Trophoblast cell (in vitro differentiated cells and primary cell): Measurements from ENCODE around the gene TMEM231.

Experiments used
- DNase-seq, 2 donors: peaks; one replicate each; pipeline ENCODE4 v3.0.0-alpha.2; 2016
- H2AFZ ChIP-seq: 2 replicates; pipeline ENCODE4 v1.6.1; 2013; ENCODE audit warnings: low read length, moderate library complexity, mild to moderate bottlenecking; ENCODE audit not compliant: insufficient read depth, poor library complexity
- H2AK5ac ChIP-seq: 2 replicates; pipeline ENCODE4 v1.6.1; 2013; ENCODE audit warnings: mild to moderate bottlenecking, low read length
- H2BK120ac ChIP-seq: 2 replicates; pipeline ENCODE4 v1.6.1; 2013; ENCODE audit warnings: low read length, mild to moderate bottlenecking, moderate library complexity; ENCODE audit not compliant: insufficient read depth, poor library complexity
- H2BK12ac ChIP-seq: 2 replicates; pipeline ENCODE4 v1.6.1; 2013; ENCODE audit warnings: mild to moderate bottlenecking, low read length, moderate library complexity
- H2BK5ac ChIP-seq: 2 replicates; pipeline ENCODE4 v1.6.1; 2013; ENCODE audit warnings: low read length, low read depth, moderate library complexity, mild to moderate bottlenecking; ENCODE audit not compliant: poor library complexity
- H3K14ac ChIP-seq: 2 replicates; pipeline ENCODE4 v1.6.1; 2013; ENCODE audit warnings: mild to moderate bottlenecking, low read length
- H3K18ac ChIP-seq: 2 replicates; pipeline ENCODE4 v1.6.1; 2013; ENCODE audit warnings: mild to moderate bottlenecking, low read length
- H3K23ac ChIP-seq: 2 replicates; pipeline ENCODE4 v1.6.1; 2013; ENCODE audit warnings: low read length
- H3K27ac ChIP-seq: 2 replicates; pipeline ENCODE4 v1.5.1; 2013; ENCODE audit warnings: low read depth, mild to moderate bottlenecking, inconsistent platforms, low read length, moderate library complexity
- H3K27me3 ChIP-seq: 2 replicates; pipeline ENCODE4 v1.6.1; 2013; ENCODE audit warnings: inconsistent platforms, mild to moderate bottlenecking, low read length, moderate library complexity; ENCODE audit not compliant: insufficient read depth
- H3K36me3 ChIP-seq, 2 experiments: 1 replicate in 1 of 2; 2 replicates in 1 of 2; pipeline ENCODE4 v1.6.1; 2013; ENCODE audit warnings: low read length in 2 of 2, mild to moderate bottlenecking in 2 of 2, moderate library complexity in 1 of 2; ENCODE audit not compliant: insufficient read depth in 2 of 2, control insufficient read depth in 1 of 2
- H3K4ac ChIP-seq: 2 replicates; pipeline ENCODE4 v1.6.1; 2013; ENCODE audit warnings: low read depth, mild to moderate bottlenecking, low read length, moderate library complexity
- H3K4me1 ChIP-seq, 2 experiments: 1 replicate in 1 of 2; 2 replicates in 1 of 2; pipeline ENCODE4 v1.6.1; 2013; ENCODE audit warnings: low read length in 2 of 2, mild to moderate bottlenecking in 2 of 2, moderate library complexity in 1 of 2; ENCODE audit not compliant: insufficient read depth in 2 of 2, control insufficient read depth in 1 of 2
- H3K4me2 ChIP-seq: 2 replicates; pipeline ENCODE4 v1.6.1; 2013; ENCODE audit warnings: inconsistent platforms, mild to moderate bottlenecking, low read length, moderate library complexity
- H3K4me3 ChIP-seq: 2 replicates; pipeline ENCODE4 v1.5.1; 2013; ENCODE audit warnings: mild to moderate bottlenecking, low read depth, low read length, inconsistent platforms
- H3K79me1 ChIP-seq: one replicate; pipeline ENCODE4 v1.6.1; 2013; ENCODE audit warnings: low read length
- H3K79me2 ChIP-seq: 2 replicates; pipeline ENCODE4 v1.6.1; 2013; ENCODE audit warnings: low read length, mild to moderate bottlenecking; ENCODE audit not compliant: control insufficient read depth, insufficient read depth, poor library complexity
- H3K9ac ChIP-seq: 2 replicates; pipeline ENCODE4 v1.6.1; 2013; ENCODE audit warnings: mild to moderate bottlenecking, low read length
- H3K9me3 ChIP-seq: 2 replicates; pipeline ENCODE4 v1.6.1; 2013; ENCODE audit warnings: low read depth, mild to moderate bottlenecking, control low read depth, inconsistent platforms, low read length; ENCODE audit not compliant: insufficient read depth
- H4K12ac ChIP-seq: 2 replicates; pipeline ENCODE4 v1.6.1; 2013; ENCODE audit warnings: low read depth, mild to moderate bottlenecking, low read length, moderate library complexity
- H4K8ac ChIP-seq: 2 replicates; pipeline ENCODE4 v1.6.1; 2013; ENCODE audit warnings: low read depth, mild to moderate bottlenecking, low read length, moderate library complexity
- H4K91ac ChIP-seq: one replicate; pipeline ENCODE4 v1.6.1; 2013; ENCODE audit warnings: low read depth, mild to moderate bottlenecking, low read length, moderate library complexity
- WGBS: extraction: QIAGEN DNeasy Blood & Tissue Kit; methylation state at CpG from one replicate; pipeline ENCODE4 v1.1.7; 2013; ENCODE audit warnings: missing lambda C conversion rate; ENCODE audit not compliant: insufficient read length, insufficient coverage; ENCODE audit errors: extremely low coverage; 5-methylcytosine and 5-hydroxymethylcytosine counted together

The TMEM231 gene

DNA sequence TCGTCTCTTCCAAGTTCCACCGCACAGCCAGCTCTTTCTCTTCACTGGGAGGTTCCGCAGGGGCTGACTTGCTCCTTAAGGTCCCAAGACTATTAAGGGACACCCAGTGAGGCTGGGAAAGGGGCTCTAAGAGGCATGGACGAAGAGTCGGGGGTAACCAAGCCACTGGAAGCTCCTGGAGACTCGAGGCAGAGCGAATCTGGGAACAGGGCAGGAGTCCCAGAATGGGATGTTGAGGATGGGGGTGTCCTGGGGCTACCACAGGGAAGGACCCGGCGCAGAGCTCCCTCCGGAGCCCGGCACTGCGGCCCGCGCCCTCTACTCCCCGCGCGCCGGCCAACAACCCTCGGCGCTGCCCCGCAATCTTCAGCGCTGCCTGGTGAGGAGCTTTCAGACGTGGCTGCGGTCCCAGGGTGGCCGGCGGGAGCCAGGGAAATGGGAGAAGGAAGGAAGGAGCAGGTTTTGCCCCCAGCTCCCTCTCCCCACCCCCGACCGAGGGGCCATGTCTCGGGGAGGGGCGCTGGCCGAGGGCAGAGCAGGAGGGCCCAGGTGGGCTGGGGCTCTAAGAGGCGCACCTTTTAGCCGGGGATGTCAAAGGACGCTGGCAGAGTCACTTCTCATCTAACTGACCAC is 20.7 kb downstream of the TMEM231 start:
- Histone ChIP-seq H2AK5ac (no peak overlapping the region), H2BK12ac (no peak overlapping the region), H3K79me2 (no peaks in the 10 kb centered on the region), H3K9me3 (no peaks in the 10 kb centered on the region), H3K4me1 (no peaks in the 10 kb centered on the region), H4K8ac (no peak overlapping the region), H3K9ac (no peak overlapping the region), H3K18ac (no peak overlapping the region), H3K4me3 (no peak overlapping the region), H3K36me3 (no peaks in the 10 kb centered on the region), H2BK5ac (no peak overlapping the region), H3K14ac (no peak overlapping the region), H2AFZ (no peak overlapping the region), H3K4ac (no peak overlapping the region), H3K23ac (no peak overlapping the region), H4K91ac (no peak overlapping the region), H3K79me1 (no peaks in the 10 kb centered on the region), H3K27me3 (no peaks in the 10 kb centered on the region), H4K12ac (no peak overlapping the region), H3K4me2 (no peak overlapping the region), H2BK120ac (no peak overlapping the region), H3K27ac (no peak overlapping the region)
- no CpG with 5 or more reads among the region's 34 CpGs for WGBS
- DNase-seq: no peak

GRCh38 chr16:75534560-75535205 is 21.4 kb downstream of the TMEM231 start:
- Histone ChIP-seq H3K4me1 (no peaks in the 10 kb centered on the region), H3K9me3 (no peaks in the 10 kb centered on the region), H4K12ac (no peak overlapping the region), H2AK5ac (no peak overlapping the region), H2BK12ac (no peak overlapping the region), H2BK5ac (no peak overlapping the region), H3K4ac (no peak overlapping the region), H3K36me3 (no peaks in the 10 kb centered on the region), H3K4me2 (no peak overlapping the region), H3K9ac (no peak overlapping the region), H4K8ac (no peak overlapping the region), H2BK120ac (no peak overlapping the region), H4K91ac (no peak overlapping the region), H2AFZ (no peak overlapping the region), H3K14ac (no peak overlapping the region), H3K79me1 (no peaks in the 10 kb centered on the region), H3K23ac (no peak overlapping the region), H3K27me3 (no peaks in the 10 kb centered on the region), H3K18ac (no peak overlapping the region), H3K27ac (no peak overlapping the region), H3K4me3 (no peak overlapping the region), H3K79me2 (no peaks in the 10 kb centered on the region)
- no CpG with 5 or more reads among the region's 19 CpGs for WGBS
- no peak for DNase-seq

DNA sequence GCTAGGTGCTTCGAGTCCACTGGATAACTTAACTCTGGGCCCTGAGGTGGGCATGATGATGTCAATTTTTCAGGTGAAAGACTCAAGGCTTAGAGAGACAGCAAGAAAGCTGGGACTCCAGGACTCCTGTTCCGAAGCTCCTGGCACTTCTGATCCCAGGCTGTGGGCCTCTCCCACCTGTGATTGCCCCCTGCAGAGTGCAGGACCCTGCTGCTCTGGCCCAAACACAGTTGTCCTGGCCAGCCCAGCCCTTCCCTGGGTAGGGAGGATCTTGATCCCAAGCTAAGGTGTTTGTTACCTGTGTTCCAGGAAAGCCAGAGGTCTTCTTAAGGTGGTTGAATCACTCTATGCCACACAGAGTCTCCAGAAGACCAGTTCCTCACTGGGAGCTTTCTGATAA is 23.3 kb downstream of the TMEM231 start:
- no peak overlapping the region for H2BK120ac ChIP-seq
- H2AK5ac ChIP-seq: no peak overlapping the region
- DNase-seq: no peak
- no CpG with 5 or more reads among the region's 2 CpGs for WGBS
- no peak overlapping the region for H2BK12ac ChIP-seq
- no peaks in the 10 kb centered on the region for H3K4me1 ChIP-seq
- no peak overlapping the region for H2BK5ac ChIP-seq
- no peak overlapping the region for H2AFZ ChIP-seq
- H3K4ac ChIP-seq: no peak overlapping the region
- H4K12ac ChIP-seq: no peak overlapping the region
- H3K27me3 ChIP-seq: no peaks in the 10 kb centered on the region
- no peaks in the 10 kb centered on the region for H3K36me3 ChIP-seq
- H3K4me2 ChIP-seq: no peak overlapping the region
- H3K4me3 ChIP-seq: no peak overlapping the region
- peaks cover 2% of the 10 kb centered on the region for H3K9me3 ChIP-seq
- no peak overlapping the region for H3K27ac ChIP-seq
- H3K79me1 ChIP-seq: no peaks in the 10 kb centered on the region
- H3K79me2 ChIP-seq: no peaks in the 10 kb centered on the region
- no peak overlapping the region for H4K8ac ChIP-seq
- no peak overlapping the region for H4K91ac ChIP-seq
- no peak overlapping the region for H3K14ac ChIP-seq
- no peak overlapping the region for H3K23ac ChIP-seq
- no peak overlapping the region for H3K18ac ChIP-seq
- H3K9ac ChIP-seq: no peak overlapping the region

- Histone ChIP-seq H2BK12ac (no peak overlapping the region), H3K14ac (no peak overlapping the region), H3K23ac (no peak overlapping the region), H3K36me3 (no peaks in the 10 kb centered on the region), H4K12ac (no peak overlapping the region), H3K79me2 (no peaks in the 10 kb centered on the region), H3K9ac (no peak overlapping the region), H2BK120ac (no peak overlapping the region), H3K4me1 (no peaks in the 10 kb centered on the region), H3K4me2 (no peak overlapping the region), H2AFZ (no peak overlapping the region), H3K4ac (no peak overlapping the region), H3K27ac (no peak overlapping the region), H4K91ac (no peak overlapping the region), H3K4me3 (no peak overlapping the region), H3K9me3 (peaks cover 2% of the 10 kb centered on the region), H4K8ac (no peak overlapping the region), H3K79me1 (no peaks in the 10 kb centered on the region), H3K18ac (no peak overlapping the region), H2BK5ac (no peak overlapping the region), H3K27me3 (no peaks in the 10 kb centered on the region), H2AK5ac (no peak overlapping the region)
- no CpG with 5 or more reads among the region's 8 CpGs for WGBS
- no peak for DNase-seq
These were observed 23.8 kb downstream of the TMEM231 start for GRCh38 chr16:75532142-75532765.
